ENCODE data around the gene LYPD6. TPM values are rescaled to one million over a fixed set of nuclear protein-coding genes. Genes with fewer than 3 reads are reported as not detected.

Gene LYPD6
- total and polyA plus RNA-seq, 9 of the 15 experiments (the other 6 are each of a cell fraction or from before 2014, with no cell fraction given), result not detected

GRCh38 chr2:149441255-149441654 lies 110.9 kb downstream of the LYPD6 start:
- no peak overlapping the region for H3K27ac ChIP-seq (ENCODE audit: extremely low read depth, low read depth, low read length)
- H3K4me2 ChIP-seq (ENCODE audit: insufficient read depth, low read length), result no peak overlapping the region
- POLR2A ChIA-PET, result interaction anchor here (1.0 kb wide), 1 partner anchor 13 kb away, joined by 3 read pairs; no protein-coding TSS in a partner anchor
- no peaks in the 10 kb centered on the region for H3K9me3 ChIP-seq (replicated peaks; ENCODE audit: control insufficient read depth, insufficient read depth, low read depth, low read length)
- H3K4me3 ChIP-seq, result no peak overlapping the region
- H3K79me2 ChIP-seq (ENCODE audit: control insufficient read depth, insufficient read depth, low read length), result no peaks in the 10 kb centered on the region
- ATAC-seq (no peak), DNase-seq (ENCODE audit: extremely low read depth in 1 of 4, low spot score in 3 of 4) (no peak), FAIRE-seq (no peak)
- no peaks in the 10 kb centered on the region for H3K36me3 ChIP-seq (ENCODE audit: control insufficient read depth, insufficient read depth, low read length)
- no TSS peak for BruUV-seq (replicated peaks)
- no peaks in the 10 kb centered on the region for H4K20me1 ChIP-seq (replicated peaks; ENCODE audit: control insufficient read depth, insufficient read depth, low read length)
- H3K4me1 ChIP-seq (replicated peaks in 1 of 2; ENCODE audit: control insufficient read depth in 2 of 2, insufficient read depth in 2 of 2, low read length in 2 of 2), result no peaks in the 10 kb centered on the region
- CTCF ChIA-PET (ENCODE audit: low intra/inter-chr PET ratio), result no interaction called here
- H3K9me1 ChIP-seq (ENCODE audit: control insufficient read depth, insufficient read depth, low read length), result no peaks in the 10 kb centered on the region
- WGBS (ENCODE audit: insufficient coverage, low coverage, missing lambda C conversion rate), result 0% methylated on average over 3 of the region's 3 CpGs
- H3K27me3 ChIP-seq (ENCODE audit: control insufficient read depth in 2 of 2, insufficient read depth in 2 of 2, low read length in 2 of 2), result no peaks in the 10 kb centered on the region
- no peak overlapping the region for H2AFZ ChIP-seq (ENCODE audit: low read depth, low read length)
- H3K9ac ChIP-seq (ENCODE audit: insufficient read depth in 1 of 2, low read depth in 2 of 2, low read length in 2 of 2), result no peak overlapping the region
- intact Hi-C loops (cut with micrococcal nuclease) (no loop called here), in situ Hi-C loops (cut with MboI) (no loop called here)
- TF ChIP-seq NCOR1 (IDR thresholded peaks at IDR 0.05), result no peak
- no peak for TF ChIP-seq SPI1 (IDR thresholded peaks at IDR 0.05; ENCODE audit: borderline replicate concordance, low read depth, low read length)
- TF ChIP-seq RREB1 (CRISPR knock-in tag; IDR thresholded peaks at IDR 0.05), result no peak
- TF ChIP-seq BCLAF1 (IDR thresholded peaks at IDR 0.05; ENCODE audit: borderline replicate concordance in 1 of 2, control insufficient read depth in 1 of 2, low read depth in 2 of 2, low read length in 1 of 2), result no peak
- no peak for TF ChIP-seq TCF15 (CRISPR knock-in tag; IDR thresholded peaks at IDR 0.05)
- TF ChIP-seq MYC (IDR thresholded peaks at IDR 0.05; ENCODE audit: low read depth, low read length), result no peak
- TF ChIP-seq MYC (CRISPR knock-in tag; IDR thresholded peaks at IDR 0.05; ENCODE audit: borderline replicate concordance, low read depth), result no peak
- TF ChIP-seq U2AF1 (optimal IDR thresholded peaks at IDR 0.05; ENCODE audit: low read depth, low read length), result no peak
- no peak for TF ChIP-seq NCOA6 (IDR thresholded peaks at IDR 0.05)
